ENCODE results near the gene ARHGEF11.
A peak's percentile ranks its signal among the peaks of the same experiment; 100 is the strongest.

DNA sequence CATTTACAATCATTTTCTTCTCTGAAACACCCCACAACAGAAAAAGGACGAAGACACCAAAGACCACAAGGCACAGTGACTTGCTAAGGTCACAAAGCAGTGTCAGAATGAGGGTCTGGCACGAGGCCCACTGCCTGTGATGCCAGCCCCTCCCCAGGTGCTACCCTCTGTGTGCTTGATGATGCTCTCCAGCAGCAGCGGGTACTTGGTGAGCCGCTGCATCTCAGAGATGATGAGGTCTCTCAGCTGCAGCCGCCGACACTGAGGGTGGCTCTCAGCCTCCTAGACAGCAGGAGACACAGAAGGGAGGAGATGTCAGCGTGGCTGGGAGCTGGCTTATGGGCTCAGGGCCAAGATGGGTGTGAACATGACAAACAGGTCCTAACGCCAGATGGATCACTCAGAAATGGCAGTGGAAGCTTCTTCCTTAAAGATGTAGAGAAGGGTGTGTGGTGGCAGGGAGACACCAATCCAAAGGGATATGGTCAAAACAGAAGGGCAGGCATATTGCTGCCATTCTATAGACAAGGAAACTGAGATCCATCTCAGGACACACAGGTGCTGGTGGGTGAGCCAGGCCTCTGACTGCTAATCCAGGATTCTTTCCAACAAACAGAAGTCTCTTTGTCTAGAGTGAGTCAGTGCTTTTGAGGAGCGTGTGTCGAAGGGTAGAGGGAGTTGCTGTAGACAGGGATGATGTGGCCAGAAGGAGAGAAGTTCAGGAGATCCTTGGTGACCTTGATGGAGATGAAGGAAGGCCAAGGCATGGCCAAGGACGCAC lies 99.5 kb downstream of the ARHGEF11 start:
- no peak for TF ChIP-seq CTCF (IDR thresholded peaks at IDR 0.05 in 8 of 11, conservative IDR thresholded peaks at IDR 0.05 in 3 of 11)
- TF ChIP-seq POLR2AphosphoS5 (IDR thresholded peaks at IDR 0.05), result peak in 1 of 3 donors; percentile 25
- no peak for TF ChIP-seq POLR2A (IDR thresholded peaks at IDR 0.05)

All from spleen (tissue), 7 donors.